ENCODE results near the gene RANBP3. TPM values are rescaled to one million over a fixed set of nuclear protein-coding genes. Genes with fewer than 3 reads are reported as not detected.

RANBP3 gene
- total and polyA plus RNA-seq, 8 donors = 64.6 to 91.9 (median 77.1) TPM

GRCh38 chr19:5917431-5918107 lies 60.4 kb downstream of the RANBP3 start:
- Histone ChIP-seq H3K36me3 (peaks cover 0 to 85% of the 10 kb centered on the region in 2 donors), H3K4me3 (no peak overlapping the region), H3K27ac (no peak overlapping the region), H3K4me1 (peaks cover 0 to 7% of the 10 kb centered on the region in 2 donors), H3K9me3 (no peaks in the 10 kb centered on the region), H3K27me3 (no peaks in the 10 kb centered on the region)
- DNase-seq (no peak), ATAC-seq (no peak)
- TF ChIP-seq CTCF (IDR thresholded peaks at IDR 0.05) = no peak
- intact Hi-C loops (cut with DNase I) = no loop called here

GRCh38 chr19:5916181-5916708 lies 61.7 kb downstream of the RANBP3 start:
- Histone ChIP-seq H3K27ac (no peak overlapping the region), H3K9me3 (no peaks in the 10 kb centered on the region), H3K36me3 (peaks cover 0 to 72% of the 10 kb centered on the region in 2 donors), H3K27me3 (no peaks in the 10 kb centered on the region), H3K4me3 (no peak overlapping the region), H3K4me1 (peaks cover 0 to 7% of the 10 kb centered on the region in 2 donors)
- ATAC-seq (no peak), DNase-seq (no peak)
- intact Hi-C loops (cut with DNase I) = no loop called here
- no peak for TF ChIP-seq CTCF (IDR thresholded peaks at IDR 0.05)

GRCh38 chr19:5915782-5916165 lies 62.2 kb downstream of the RANBP3 start:
- Histone ChIP-seq H3K36me3 (peaks cover 0 to 71% of the 10 kb centered on the region in 2 donors), H3K4me3 (no peak overlapping the region), H3K4me1 (peaks cover 0 to 7% of the 10 kb centered on the region in 2 donors), H3K27me3 (no peaks in the 10 kb centered on the region), H3K9me3 (no peaks in the 10 kb centered on the region), H3K27ac (no peak overlapping the region)
- ATAC-seq = no peak
- intact Hi-C loops (cut with DNase I) = no loop called here
- TF ChIP-seq CTCF (IDR thresholded peaks at IDR 0.05) = no peak
- DNase-seq = no peak

- intact Hi-C loops (cut with DNase I) = no loop called here
- peak; percentile 74 for ATAC-seq
- no peaks in the 10 kb centered on the region for H3K9me3 ChIP-seq
- peak in 2 of 4 donors; percentile 74 to 76 for DNase-seq
- H3K36me3 ChIP-seq = peaks cover 0 to 71% of the 10 kb centered on the region in 2 donors
- H3K4me3 ChIP-seq = no peak overlapping the region
- no peak overlapping the region for H3K27ac ChIP-seq
- no peak for TF ChIP-seq CTCF (IDR thresholded peaks at IDR 0.05)
- peaks cover 0 to 7% of the 10 kb centered on the region in 2 donors for H3K4me1 ChIP-seq
- H3K27me3 ChIP-seq = no peaks in the 10 kb centered on the region
Observed at GRCh38 chr19:5914946-5915781, 62.8 kb downstream of the RANBP3 start.

- ATAC-seq = peak; percentile 21
- peak overlapping the region in 1 of 2 donors; percentile 60 for H3K27ac ChIP-seq
- intact Hi-C loops (cut with DNase I) = no loop called here
Observed at GRCh38 chr19:5914358-5914774, 63.6 kb downstream of the RANBP3 start.

More at GRCh38 chr19:5914358-5914774, 63.6 kb downstream of the RANBP3 start:
- Histone ChIP-seq H3K4me3 (no peak overlapping the region), H3K4me1 (peaks cover 0 to 7% of the 10 kb centered on the region in 2 donors), H3K9me3 (no peaks in the 10 kb centered on the region), H3K36me3 (peaks cover 0 to 71% of the 10 kb centered on the region in 2 donors), H3K27me3 (no peaks in the 10 kb centered on the region)
- no peak for TF ChIP-seq CTCF (IDR thresholded peaks at IDR 0.05)
- DNase-seq = peak in 1 of 4 donors; percentile 75
